HL-60 (cell line): Measurements from ENCODE around the gene VPS13A.

Source experiments
- GABPA ChIP-seq: IDR thresholded peaks from 2 replicates; pipeline ENCODE4 v1.6.1; 2012; ENCODE audit warnings: low read depth
- POLR2AphosphoS5 ChIP-seq: IDR thresholded peaks from 2 replicates; pipeline ENCODE4 v1.6.1; 2012; ENCODE audit warnings: low read depth
- SPI1 ChIP-seq: IDR thresholded peaks from 2 replicates; pipeline ENCODE4 v1.6.1; 2012; ENCODE audit warnings: low read depth, mild to moderate bottlenecking, borderline replicate concordance
- TF ChIP-seq, protein P1 (sequence below): IDR thresholded peaks from one replicate; pipeline ENCODE4 v1.5.1; 2011; ENCODE audit warnings: low read length, control low read depth, inconsistent platforms; ENCODE audit not compliant: insufficient read depth

GRCh38 chr9:77128125-77128789 lies 49.1 kb upstream of the VPS13A start:
- TF ChIP-seq, protein P1, sequence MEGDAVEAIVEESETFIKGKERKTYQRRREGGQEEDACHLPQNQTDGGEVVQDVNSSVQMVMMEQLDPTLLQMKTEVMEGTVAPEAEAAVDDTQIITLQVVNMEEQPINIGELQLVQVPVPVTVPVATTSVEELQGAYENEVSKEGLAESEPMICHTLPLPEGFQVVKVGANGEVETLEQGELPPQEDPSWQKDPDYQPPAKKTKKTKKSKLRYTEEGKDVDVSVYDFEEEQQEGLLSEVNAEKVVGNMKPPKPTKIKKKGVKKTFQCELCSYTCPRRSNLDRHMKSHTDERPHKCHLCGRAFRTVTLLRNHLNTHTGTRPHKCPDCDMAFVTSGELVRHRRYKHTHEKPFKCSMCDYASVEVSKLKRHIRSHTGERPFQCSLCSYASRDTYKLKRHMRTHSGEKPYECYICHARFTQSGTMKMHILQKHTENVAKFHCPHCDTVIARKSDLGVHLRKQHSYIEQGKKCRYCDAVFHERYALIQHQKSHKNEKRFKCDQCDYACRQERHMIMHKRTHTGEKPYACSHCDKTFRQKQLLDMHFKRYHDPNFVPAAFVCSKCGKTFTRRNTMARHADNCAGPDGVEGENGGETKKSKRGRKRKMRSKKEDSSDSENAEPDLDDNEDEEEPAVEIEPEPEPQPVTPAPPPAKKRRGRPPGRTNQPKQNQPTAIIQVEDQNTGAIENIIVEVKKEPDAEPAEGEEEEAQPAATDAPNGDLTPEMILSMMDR, result no peak
- TF ChIP-seq POLR2AphosphoS5 (no peak), SPI1 (no peak), GABPA (no peak)
